GM19455 (cell line): ENCODE data around the gene CBFA2T2.
A peak's percentile ranks its signal among the peaks of the same experiment; 100 is the strongest.
"Not testable (repeated sequence)": the region's sequence is repeated elsewhere in the genome, so short reads cannot be mapped to it uniquely, and the experiment has no call there.

Experiments used
- ATAC-seq: cut with Tn5 transposase; IDR thresholded peaks from one replicate; pipeline ENCODE4 v1.9.1; 2021; ENCODE audit not compliant: unreplicated experiment

CBFA2T2 gene

GRCh38 chr20:33490023-33490933 is at the start of gene CBFA2T2:
TSS of gene CBFA2T2 (plus strand) at chr20:33490096. CDS start at chr20:33490268, 172 bp downstream.
- peak; percentile 59 for ATAC-seq

GRCh38 chr20:33440562-33440961 is 49.3 kb upstream of the CBFA2T2 start:
- not testable (repeated sequence) for ATAC-seq

GRCh38 chr20:33441142-33441955 is 48.5 kb upstream of the CBFA2T2 start:
- no peak for ATAC-seq

GRCh38 chr20:33442136-33443005 is 47.5 kb upstream of the CBFA2T2 start:
- ATAC-seq: no peak

- ATAC-seq: no peak
Observed at GRCh38 chr20:33443006-33443511, 46.8 kb upstream of the CBFA2T2 start.

- ATAC-seq: no peak
Observed at GRCh38 chr20:33443512-33444239, 46.2 kb upstream of the CBFA2T2 start, which contains the start of gene SNTA1. TSS of gene SNTA1 (minus strand) at chr20:33443763. CDS start at chr20:33443620, 143 bp downstream.

- ATAC-seq: no peak
Observed at GRCh38 chr20:33444797-33445560, 44.9 kb upstream of the CBFA2T2 start.

- ATAC-seq: no peak
Observed at GRCh38 chr20:33445881-33446625, 43.8 kb upstream of the CBFA2T2 start.

- ATAC-seq: no peak
Observed at GRCh38 chr20:33450867-33451266, 39.0 kb upstream of the CBFA2T2 start.

GRCh38 chr20:33456916-33457642 is 32.8 kb upstream of the CBFA2T2 start:
- ATAC-seq: not testable (repeated sequence)

GRCh38 chr20:33459599-33459998 is 30.3 kb upstream of the CBFA2T2 start:
- ATAC-seq: no peak

GRCh38 chr20:33460711-33461110 is 29.2 kb upstream of the CBFA2T2 start:
- no peak for ATAC-seq

- ATAC-seq: no peak
Observed at GRCh38 chr20:33463332-33464101, 26.4 kb upstream of the CBFA2T2 start.

GRCh38 chr20:33464759-33465158 is 25.1 kb upstream of the CBFA2T2 start:
- not testable (repeated sequence) for ATAC-seq

- no peak for ATAC-seq
Observed at GRCh38 chr20:33465481-33466302, 24.2 kb upstream of the CBFA2T2 start.

GRCh38 chr20:33466303-33466646 is 23.6 kb upstream of the CBFA2T2 start:
- ATAC-seq: no peak
